Panc1 (cell line): ENCODE data around the gene HOXC11. TPM values are rescaled to one million over a fixed set of nuclear protein-coding genes. Genes with fewer than 3 reads are reported as not detected.

ENCODE experiments used
- ATAC-seq: fragments of 200-7000 bp; cut with Tn5 transposase; 2 replicates; pipeline ENCODE4 v1.9.1; 2020; ENCODE audit warnings: mild to moderate bottlenecking, moderate library complexity
- BruUV-seq: library from RNA; stranded (reverse); fragments of 400-500 nt; replicated peaks from 2 replicates; lab custom pipeline; 2021; lab: Mats Ljungman, UMichigan
- CTCF ChIA-PET: fragments of 300-600 bp; sonication (Branson Sonifier 250); formaldehyde crosslinking; loops from one replicate; lab custom pipeline; 2022; ENCODE audit warnings: antibody characterized with exemption; lab: Charles Lee
- POLR2A ChIA-PET: fragments of 300-600 bp; sonication (Branson Sonifier 250); formaldehyde crosslinking; loops from one replicate; lab custom pipeline; 2022; ENCODE audit warnings: antibody characterized with exemption; lab: Charles Lee
- DNase-seq: peaks from one replicate; pipeline ENCODE4 v3.0.0-alpha.2; 2010; ENCODE audit warnings: low read depth, low spot score
- H3K27ac ChIP-seq: 2 replicates; pipeline ENCODE4 v1.5.1; 2011; ENCODE audit warnings: mild to moderate bottlenecking, low read length, inconsistent platforms
- H3K27me3 ChIP-seq: fragments of 200-500 bp; sonication (Bioruptor generic); 2 replicates; pipeline ENCODE4 v1.6.0; 2014; ENCODE audit warnings: low read length, inconsistent platforms; ENCODE audit not compliant: control insufficient read depth, insufficient read depth
- H3K36me3 ChIP-seq: fragments of 200-500 bp; sonication (Bioruptor generic); 2 replicates; pipeline ENCODE4 v1.5.1; 2014; ENCODE audit warnings: inconsistent platforms, mild to moderate bottlenecking, low read length, moderate library complexity; ENCODE audit not compliant: control insufficient read depth, insufficient read depth
- H3K4me1 ChIP-seq: 2 replicates; pipeline ENCODE4 v1.5.1; 2011; ENCODE audit warnings: inconsistent platforms, mild to moderate bottlenecking, low read length, moderate library complexity; ENCODE audit not compliant: control insufficient read depth, insufficient read depth
- H3K4me3 ChIP-seq, 2 experiments: 2 replicates each; pipeline ENCODE4 v1.5.1; 2011 to 2012; ENCODE audit warnings: low read depth in 2 of 2, low read length in 2 of 2, mild to moderate bottlenecking in 2 of 2, inconsistent platforms in 1 of 2, moderate library complexity in 1 of 2
- H3K9me3 ChIP-seq: fragments of 200-500 bp; sonication (Bioruptor generic); 2 replicates; pipeline ENCODE4 v1.5.1; 2014; ENCODE audit warnings: low read depth, mild to moderate bottlenecking, inconsistent platforms, low read length, moderate library complexity; ENCODE audit not compliant: control insufficient read depth, insufficient read depth
- POLR2AphosphoS5 ChIP-seq: IDR thresholded peaks from 2 replicates; pipeline ENCODE4 v1.6.1; 2012; ENCODE audit warnings: mild to moderate bottlenecking, low read depth, low read length, moderate library complexity
- SIN3A ChIP-seq: IDR thresholded peaks from 2 replicates; pipeline ENCODE4 v1.6.1; 2012; ENCODE audit warnings: low read depth, mild to moderate bottlenecking, low read length, moderate library complexity, borderline replicate concordance; ENCODE audit not compliant: insufficient read depth
- TCF7L2 ChIP-seq: IDR thresholded peaks from 2 replicates; pipeline ENCODE4 v1.6.1; 2011; ENCODE audit warnings: mild to moderate bottlenecking, low read depth, low read length, inconsistent platforms
- in situ Hi-C: cut with HindIII; loops from 2 replicates; pipeline ENCODE4 v1.10.0; 2016; ENCODE audit warnings: low sequenced_read_pairs, low pct_unique_long_range_greater_than_20kb
- intact Hi-C: fragments of 100-400 bp; cut with micrococcal nuclease; formaldehyde crosslinking; loops from one replicate; pipeline ENCODE4 v1.10.0; 2022; ENCODE audit not compliant: unreplicated experiment
- total RNA-seq: library from RNA; stranded (reverse); gene quantifications from one replicate; pipeline ENCODE4 v1.2.1, GENCODE V29; 2021; ENCODE audit not compliant: unreplicated experiment
- TF ChIP-seq, protein P1 (sequence below): fragments of 450-650 bp; IDR thresholded peaks from 2 replicates; pipeline ENCODE4 v1.5.1; 2017; ENCODE audit warnings: mild to moderate bottlenecking
- TF ChIP-seq, protein P2 (sequence below), 2 experiments: IDR thresholded peaks; 2 replicates each; pipeline ENCODE4 v1.6.1; 2011 to 2012; ENCODE audit warnings: low read depth in 2 of 2, control low read depth in 1 of 2, low read length in 1 of 2, mild to moderate bottlenecking in 1 of 2, moderate library complexity in 1 of 2; ENCODE audit not compliant: insufficient read depth in 1 of 2

Gene HOXC11
- total RNA-seq, 1 experiment from 2014 or later = 17.0 TPM

DNA sequence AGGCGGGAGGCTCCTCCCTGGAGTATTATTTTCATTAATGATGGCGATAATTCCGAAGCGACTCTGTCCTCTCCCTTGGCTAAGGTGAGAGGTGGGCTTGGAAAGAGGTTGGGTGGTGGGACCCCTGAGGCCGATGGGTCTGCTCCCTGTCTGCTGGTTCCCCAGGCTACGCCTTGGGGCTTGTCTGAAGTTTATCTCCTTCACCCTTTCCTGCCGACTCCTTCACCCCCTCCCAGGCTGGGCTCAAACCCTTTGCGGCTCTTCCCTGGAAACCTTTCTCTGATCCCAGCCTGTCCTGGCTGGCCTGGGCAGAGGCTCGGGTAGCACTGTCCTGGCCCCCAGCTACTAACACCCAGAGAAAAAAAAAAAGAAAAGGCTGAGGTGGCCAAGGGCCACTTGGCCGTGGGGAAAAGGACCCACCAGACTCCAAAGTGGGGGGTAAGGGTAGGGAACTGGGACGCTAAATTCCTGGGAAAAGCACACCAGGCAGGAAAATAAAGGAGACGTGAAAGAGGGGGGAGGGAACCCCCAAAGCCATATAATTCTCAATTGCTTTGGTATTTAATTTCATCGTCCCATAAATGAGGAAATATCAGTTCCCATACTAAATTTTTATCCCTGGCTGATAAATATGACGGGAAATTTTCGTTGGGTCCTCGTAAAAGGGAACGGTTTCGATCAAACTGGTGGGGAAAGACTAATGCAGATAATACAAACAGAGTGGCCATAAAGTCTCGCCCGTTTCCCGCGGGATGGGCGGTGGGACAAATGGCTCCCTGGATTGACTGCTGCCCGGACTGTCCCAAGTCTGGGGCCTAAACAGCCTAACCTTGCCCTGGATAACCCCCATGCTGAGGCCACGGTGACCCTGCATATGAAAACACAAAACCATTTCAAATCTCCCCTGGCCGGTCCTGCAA is 10.0 kb downstream of the HOXC11 start:
- ATAC-seq = no peak
- Histone ChIP-seq H3K4me3 (peak overlapping the region; percentile 51 to 65), H3K27me3 (no peaks in the 10 kb centered on the region), H3K4me1 (peaks cover 34% of the 10 kb centered on the region), H3K27ac (peak overlapping the region; percentile 100), H3K36me3 (no peaks in the 10 kb centered on the region), H3K9me3 (no peaks in the 10 kb centered on the region)
- no TSS peak for BruUV-seq
- POLR2A ChIA-PET = interaction anchor here (0.6 kb wide), 2 partner anchors 11 to 73 kb away, joined by 5 read pairs; no protein-coding TSS in a partner anchor
- CTCF ChIA-PET = no interaction called here
- DNase-seq = no peak
- intact Hi-C loops = loop anchor here (2.0 to 5.0 kb wide), 2 partner anchors 156 to 216 kb away; no protein-coding TSS in a partner anchor
- TF ChIP-seq POLR2AphosphoS5 = peak; percentile 52
- TF ChIP-seq, protein P1, sequence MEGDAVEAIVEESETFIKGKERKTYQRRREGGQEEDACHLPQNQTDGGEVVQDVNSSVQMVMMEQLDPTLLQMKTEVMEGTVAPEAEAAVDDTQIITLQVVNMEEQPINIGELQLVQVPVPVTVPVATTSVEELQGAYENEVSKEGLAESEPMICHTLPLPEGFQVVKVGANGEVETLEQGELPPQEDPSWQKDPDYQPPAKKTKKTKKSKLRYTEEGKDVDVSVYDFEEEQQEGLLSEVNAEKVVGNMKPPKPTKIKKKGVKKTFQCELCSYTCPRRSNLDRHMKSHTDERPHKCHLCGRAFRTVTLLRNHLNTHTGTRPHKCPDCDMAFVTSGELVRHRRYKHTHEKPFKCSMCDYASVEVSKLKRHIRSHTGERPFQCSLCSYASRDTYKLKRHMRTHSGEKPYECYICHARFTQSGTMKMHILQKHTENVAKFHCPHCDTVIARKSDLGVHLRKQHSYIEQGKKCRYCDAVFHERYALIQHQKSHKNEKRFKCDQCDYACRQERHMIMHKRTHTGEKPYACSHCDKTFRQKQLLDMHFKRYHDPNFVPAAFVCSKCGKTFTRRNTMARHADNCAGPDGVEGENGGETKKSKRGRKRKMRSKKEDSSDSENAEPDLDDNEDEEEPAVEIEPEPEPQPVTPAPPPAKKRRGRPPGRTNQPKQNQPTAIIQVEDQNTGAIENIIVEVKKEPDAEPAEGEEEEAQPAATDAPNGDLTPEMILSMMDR = no peak
- TF ChIP-seq, protein P2, sequence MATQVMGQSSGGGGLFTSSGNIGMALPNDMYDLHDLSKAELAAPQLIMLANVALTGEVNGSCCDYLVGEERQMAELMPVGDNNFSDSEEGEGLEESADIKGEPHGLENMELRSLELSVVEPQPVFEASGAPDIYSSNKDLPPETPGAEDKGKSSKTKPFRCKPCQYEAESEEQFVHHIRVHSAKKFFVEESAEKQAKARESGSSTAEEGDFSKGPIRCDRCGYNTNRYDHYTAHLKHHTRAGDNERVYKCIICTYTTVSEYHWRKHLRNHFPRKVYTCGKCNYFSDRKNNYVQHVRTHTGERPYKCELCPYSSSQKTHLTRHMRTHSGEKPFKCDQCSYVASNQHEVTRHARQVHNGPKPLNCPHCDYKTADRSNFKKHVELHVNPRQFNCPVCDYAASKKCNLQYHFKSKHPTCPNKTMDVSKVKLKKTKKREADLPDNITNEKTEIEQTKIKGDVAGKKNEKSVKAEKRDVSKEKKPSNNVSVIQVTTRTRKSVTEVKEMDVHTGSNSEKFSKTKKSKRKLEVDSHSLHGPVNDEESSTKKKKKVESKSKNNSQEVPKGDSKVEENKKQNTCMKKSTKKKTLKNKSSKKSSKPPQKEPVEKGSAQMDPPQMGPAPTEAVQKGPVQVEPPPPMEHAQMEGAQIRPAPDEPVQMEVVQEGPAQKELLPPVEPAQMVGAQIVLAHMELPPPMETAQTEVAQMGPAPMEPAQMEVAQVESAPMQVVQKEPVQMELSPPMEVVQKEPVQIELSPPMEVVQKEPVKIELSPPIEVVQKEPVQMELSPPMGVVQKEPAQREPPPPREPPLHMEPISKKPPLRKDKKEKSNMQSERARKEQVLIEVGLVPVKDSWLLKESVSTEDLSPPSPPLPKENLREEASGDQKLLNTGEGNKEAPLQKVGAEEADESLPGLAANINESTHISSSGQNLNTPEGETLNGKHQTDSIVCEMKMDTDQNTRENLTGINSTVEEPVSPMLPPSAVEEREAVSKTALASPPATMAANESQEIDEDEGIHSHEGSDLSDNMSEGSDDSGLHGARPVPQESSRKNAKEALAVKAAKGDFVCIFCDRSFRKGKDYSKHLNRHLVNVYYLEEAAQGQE (IDR thresholded peaks at IDR 0.05; ENCODE audit: insufficient read depth in 1 of 2, low read depth in 2 of 2, low read length in 1 of 2) = no peak
- 0 out of 2 replicates have a peak, but pooled peaks have one; percentile 25 for TF ChIP-seq SIN3A
- in situ Hi-C loops = no loop called here

DNA sequence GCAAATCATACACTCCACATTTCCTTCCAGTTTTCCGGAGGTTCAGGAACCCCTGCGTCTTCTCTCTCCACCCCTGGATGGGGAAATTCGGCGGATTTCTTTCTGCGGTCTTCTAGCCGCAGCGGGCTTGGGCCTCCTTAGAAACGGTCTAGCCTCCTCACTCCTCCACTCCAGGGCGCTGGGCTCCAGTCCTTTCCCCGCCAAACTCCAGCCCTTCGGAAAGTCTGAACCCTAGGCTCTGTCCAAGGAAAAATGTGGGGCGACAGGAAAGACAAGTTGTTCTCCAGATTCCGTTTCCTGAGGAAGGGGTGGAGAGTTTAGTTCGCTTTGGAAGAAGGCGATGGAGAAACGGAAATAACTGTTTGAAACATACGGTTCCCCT is 10.6 kb downstream of the HOXC11 start:
- TSS peak; percentile 84 for BruUV-seq
- peaks cover 33% of the 10 kb centered on the region for H3K4me1 ChIP-seq
- TF ChIP-seq SIN3A = no peak
- TF ChIP-seq, protein P2 (IDR thresholded peaks at IDR 0.05; ENCODE audit: insufficient read depth in 1 of 2, low read depth in 2 of 2, low read length in 1 of 2) = no peak
- TF ChIP-seq, protein P1 = no peak
- TF ChIP-seq TCF7L2 = no peak; the same call in 1 of the 2 replicates
- TF ChIP-seq POLR2AphosphoS5 = peak; percentile 14; the same call in 1 of the 2 replicates
- intact Hi-C loops = loop anchor here (2.0 to 5.0 kb wide), 2 partner anchors 156 to 217 kb away; no protein-coding TSS in a partner anchor
- no peak for ATAC-seq
- in situ Hi-C loops = no loop called here
- ChIA-PET CTCF (no interaction called here), POLR2A (no interaction called here)
- no peaks in the 10 kb centered on the region for H3K9me3 ChIP-seq
- H3K27me3 ChIP-seq = no peaks in the 10 kb centered on the region
- no peaks in the 10 kb centered on the region for H3K36me3 ChIP-seq
- no peak for DNase-seq
- H3K27ac ChIP-seq = peak overlapping the region; percentile 100
- peak overlapping the region; percentile 51 to 65 for H3K4me3 ChIP-seq
